NOMO-1 treated with DMSO at 0.1 percent for 48 hours (cell line): ENCODE results near the gene XPC.
"Not testable (repeated sequence)": the region's sequence is repeated elsewhere in the genome, so short reads cannot be mapped to it uniquely, and the experiment has no call there.

Source experiments
- DNase-seq: peaks from one replicate; lab custom pipeline; 2025; ENCODE audit not compliant: unreplicated experiment; lab: John Stamatoyannopoulos, UW

The XPC gene

GRCh38 chr3:14178247-14179113 lies at the start of gene XPC, which contains the start of gene LSM3:
Gene XPC, minus strand, starts transcription at chr3:14178601. Its CDS starts 33 bp downstream, at chr3:14178568.
Gene LSM3, plus strand, starts transcription at chr3:14178817. Its CDS starts 44 bp downstream, at chr3:14178861.
- peak; percentile 98 for DNase-seq

- DNase-seq, result no peak
These were observed 49.5 kb upstream of the XPC start for GRCh38 chr3:14227856-14228255.

DNA sequence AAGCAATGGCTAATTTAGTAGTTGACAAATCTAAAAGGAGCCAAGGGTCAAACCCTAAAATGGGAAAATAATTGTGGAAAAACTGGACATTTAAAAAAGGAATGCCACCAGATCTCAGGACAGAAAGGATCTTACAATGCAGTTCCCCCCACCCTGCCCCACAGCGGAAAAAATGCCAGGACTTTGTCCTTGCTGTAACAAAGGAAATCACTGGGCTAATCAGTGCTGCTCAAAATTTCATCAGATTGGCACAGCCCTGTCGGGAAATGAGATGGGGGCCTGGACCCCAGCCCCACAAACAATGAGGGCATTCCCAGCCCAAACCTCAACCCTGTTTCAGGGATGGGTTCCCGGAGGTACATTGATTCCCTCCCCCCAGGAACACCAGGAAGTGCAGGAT lies 48.0 kb upstream of the XPC start:
- DNase-seq, result not testable (repeated sequence)

DNA sequence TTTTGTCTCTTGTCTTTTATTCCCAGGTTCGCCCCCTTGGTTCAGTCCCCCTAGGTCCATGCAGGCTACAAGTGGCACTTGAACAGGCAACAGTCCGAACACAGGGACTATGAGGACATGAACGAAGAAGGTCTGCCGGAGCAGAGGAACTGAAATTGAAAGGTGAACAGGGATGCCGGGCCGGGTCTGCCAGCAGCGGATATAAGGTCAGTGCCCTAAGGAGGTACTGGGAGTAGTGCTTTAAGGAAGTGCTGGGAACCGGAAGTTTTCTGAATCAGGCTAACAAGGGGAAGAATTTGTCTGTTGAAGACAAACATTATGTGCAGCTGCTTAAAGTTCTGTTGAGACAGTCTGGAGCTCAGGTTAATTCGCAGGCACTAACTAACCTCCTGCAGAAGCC lies 47.0 kb upstream of the XPC start:
- peak; percentile 67 for DNase-seq

DNA sequence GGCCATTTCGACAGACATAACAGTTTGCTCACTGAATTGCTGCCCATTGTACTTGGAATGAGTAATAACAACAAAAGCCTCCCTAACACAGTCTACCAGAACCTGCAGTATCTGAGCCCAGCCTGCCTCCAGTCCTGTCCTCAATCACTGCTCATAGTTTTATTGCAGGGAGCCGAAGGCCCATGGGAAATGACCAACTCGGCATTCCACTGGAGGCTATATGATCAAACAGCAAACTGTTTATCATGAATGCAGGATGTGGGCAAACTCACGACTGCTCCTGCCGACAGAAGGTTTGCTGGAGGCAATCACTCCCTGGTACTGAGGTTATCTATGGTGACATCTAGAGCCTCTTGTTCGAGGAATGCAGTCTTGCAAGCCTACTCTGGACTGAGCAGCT lies 46.5 kb upstream of the XPC start:
- DNase-seq, result no peak

DNA sequence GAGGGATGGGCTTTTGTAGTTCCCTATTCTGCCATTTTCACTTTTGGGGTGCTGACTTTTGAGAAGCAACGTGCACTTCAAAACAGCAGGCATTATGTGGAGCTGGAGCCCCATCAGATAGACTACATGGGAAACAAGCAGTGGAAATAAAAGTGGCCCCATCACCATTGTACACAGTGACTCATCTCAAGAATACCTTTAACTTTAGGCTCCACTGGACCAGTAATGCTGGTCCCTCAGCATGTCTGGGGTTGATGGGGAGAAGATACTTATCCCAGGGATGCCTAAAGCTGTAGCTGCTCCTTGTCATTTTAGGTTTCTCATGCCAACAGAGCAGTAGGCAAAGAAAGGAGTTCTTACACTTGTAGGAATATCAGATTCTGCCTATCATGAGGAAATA lies 45.2 kb upstream of the XPC start:
- no peak for DNase-seq

GRCh38 chr3:14222900-14223594 lies 44.6 kb upstream of the XPC start:
- no peak for DNase-seq

GRCh38 chr3:14222457-14222856 lies 44.1 kb upstream of the XPC start:
- no peak for DNase-seq

- DNase-seq, result no peak
These were observed 43.5 kb upstream of the XPC start for GRCh38 chr3:14221902-14222301.

GRCh38 chr3:14220933-14221332 lies 42.5 kb upstream of the XPC start:
- no peak for DNase-seq

- no peak for DNase-seq
These were observed 40.0 kb upstream of the XPC start for GRCh38 chr3:14218355-14218754.

- DNase-seq, result no peak
These were observed 38.1 kb upstream of the XPC start for GRCh38 chr3:14216257-14217048.

DNA sequence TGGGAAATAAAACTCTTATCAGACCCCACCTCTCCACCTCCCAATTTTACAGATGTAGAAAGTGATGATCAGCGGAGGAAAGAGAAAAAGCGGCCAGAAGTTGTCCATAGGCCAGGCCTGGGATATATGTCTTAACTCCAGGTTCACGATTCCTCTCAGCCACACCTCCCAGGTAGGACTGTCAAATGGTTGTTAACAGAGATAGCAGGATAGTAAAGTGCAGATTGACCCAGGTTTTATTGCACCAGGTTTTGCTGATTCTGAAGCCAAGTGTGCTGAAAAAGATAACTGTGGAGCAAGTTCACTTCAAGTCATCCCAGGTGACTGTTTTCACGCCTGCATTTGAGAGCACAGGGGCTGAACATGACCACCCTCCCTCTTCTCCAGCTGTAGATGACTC lies 36.4 kb upstream of the XPC start:
- no peak for DNase-seq

DNA sequence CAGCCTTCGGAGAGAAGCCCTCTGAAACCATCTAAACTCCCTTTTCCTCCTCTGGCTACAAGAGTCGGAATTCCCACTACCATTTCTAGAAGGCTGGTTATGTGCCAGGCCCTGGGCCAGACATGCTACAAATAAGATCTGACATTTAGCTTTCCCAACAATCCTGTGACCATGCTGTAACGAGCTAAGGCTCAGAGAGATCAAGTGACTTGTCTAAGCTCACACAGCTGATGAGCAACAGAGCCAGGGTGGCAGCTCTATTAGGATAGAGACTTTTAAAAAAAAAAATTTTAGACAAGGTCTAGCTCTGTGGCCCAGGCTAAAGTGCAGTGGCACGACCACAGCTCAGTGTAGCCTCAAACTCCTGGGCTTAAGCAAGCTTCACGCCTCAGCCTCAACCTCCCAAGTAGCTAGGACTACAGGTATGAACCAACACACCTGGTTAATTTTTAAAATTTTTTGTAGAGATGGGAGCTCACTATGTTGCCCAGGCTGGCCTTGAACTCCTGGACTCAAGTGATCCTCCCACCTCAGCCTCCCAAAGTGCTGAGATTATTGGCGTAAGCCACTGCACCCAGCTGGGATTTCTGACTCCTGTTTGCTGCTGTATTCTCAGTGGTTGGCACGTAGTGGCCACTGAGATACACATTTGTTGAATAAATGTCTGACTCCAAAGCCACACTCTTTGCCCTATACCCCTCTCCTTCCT lies 34.8 kb upstream of the XPC start:
- DNase-seq, result no peak

- no peak for DNase-seq
These were observed 33.6 kb upstream of the XPC start for GRCh38 chr3:14212032-14212431.

DNA sequence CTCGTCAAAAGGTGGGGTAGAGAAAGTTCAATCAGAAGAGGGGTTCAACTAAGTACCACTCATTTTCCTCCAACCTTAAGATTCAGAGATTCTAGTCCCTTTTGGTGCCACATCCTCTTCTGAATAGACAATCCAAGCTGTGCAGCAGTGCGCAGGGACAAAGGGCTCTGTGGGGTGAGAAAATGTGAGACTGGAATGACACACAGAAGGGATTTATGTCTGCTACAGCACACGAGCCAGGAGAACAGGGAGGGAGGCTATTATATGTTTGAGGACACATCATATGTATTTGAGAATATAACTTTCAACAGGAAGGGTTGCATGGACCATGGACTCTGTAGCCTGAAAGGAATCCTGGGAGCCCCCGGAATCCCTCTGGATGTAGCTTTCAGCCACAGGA lies 33.2 kb upstream of the XPC start:
- DNase-seq, result no peak

- DNase-seq, result no peak
These were observed 32.6 kb upstream of the XPC start for GRCh38 chr3:14210843-14211594.

DNA sequence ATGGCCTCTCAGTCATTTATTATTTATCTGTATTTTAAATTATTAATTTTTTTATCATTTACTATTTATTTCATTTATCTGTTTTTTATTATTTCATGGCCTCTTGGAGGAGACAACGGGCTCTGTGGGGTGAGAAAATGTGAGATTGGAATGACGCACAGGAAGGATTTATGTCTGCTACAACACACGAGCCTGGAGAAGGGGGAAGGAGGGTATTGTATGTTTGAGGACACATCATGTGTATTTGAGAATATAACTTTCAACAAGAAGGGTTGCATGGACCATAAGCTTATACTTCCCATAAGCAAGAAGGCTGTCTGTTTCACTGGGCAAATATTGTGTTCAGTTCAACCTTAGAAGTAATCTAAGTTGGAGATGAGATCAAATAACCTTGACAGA lies 31.9 kb upstream of the XPC start:
- DNase-seq, result no peak

DNA sequence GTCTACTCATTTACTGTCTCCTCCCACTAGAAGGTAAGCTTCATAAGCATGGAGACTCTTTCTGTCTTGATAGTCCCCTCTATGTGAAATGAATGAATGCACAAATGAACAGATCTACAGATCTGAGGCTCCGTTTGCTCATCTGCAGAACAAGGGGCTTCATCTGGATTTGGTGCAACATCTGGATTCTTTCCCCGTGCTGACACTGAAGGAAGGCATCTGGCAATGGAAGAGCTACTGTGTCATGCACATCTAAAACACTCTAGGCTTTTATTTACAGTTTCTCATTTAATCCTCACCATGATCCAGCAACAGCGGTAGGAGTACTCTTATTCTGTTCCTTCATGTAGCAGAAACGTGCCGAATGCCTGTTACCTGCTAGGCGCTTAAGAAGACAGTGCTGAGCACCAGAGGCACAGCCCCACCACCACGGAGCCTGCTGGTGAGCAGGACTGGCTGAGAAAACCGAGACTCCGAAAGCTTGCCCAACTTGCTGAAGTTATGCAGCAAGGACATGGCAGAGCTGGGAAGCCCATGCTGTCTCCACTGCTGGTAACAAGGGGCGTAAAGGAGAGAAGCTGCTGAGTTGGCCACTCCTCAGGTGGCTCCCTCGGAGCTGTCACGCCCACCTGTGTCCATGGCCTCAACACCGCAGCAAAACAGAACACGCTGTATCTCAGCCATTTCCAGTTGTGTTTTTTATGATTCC lies 31.3 kb upstream of the XPC start:
- DNase-seq, result no peak

DNA sequence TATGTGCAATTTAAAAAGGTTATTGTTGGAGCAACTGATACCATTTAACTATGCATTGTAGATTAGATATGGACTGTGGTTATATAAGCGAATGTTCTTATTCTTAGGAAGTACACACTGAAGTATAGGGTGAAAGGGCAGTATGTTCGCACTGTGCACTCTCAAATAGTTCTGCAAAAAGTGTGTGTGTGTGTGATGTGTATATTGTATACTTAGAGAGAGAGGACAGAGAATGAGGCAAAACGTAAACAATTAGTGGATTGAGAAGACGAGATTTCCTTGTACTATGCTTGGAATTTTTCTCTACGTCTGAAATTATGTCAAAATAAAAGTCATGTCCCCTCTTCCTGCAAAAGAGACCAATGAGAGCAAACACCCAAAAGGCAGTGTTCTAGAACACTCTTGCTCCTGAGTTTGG lies 30.6 kb upstream of the XPC start:
- no peak for DNase-seq
